CD4-positive, alpha-beta T cell (primary cell): ENCODE results near the gene AMDHD1. TPM values are rescaled to one million over a fixed set of nuclear protein-coding genes. Genes with fewer than 3 reads are reported as not detected.

ENCODE experiments used
- ATAC-seq: fragments of 200-7000 bp; cut with Tn5 transposase; one replicate; pipeline ENCODE4 v1.10.0; 2022; ENCODE audit warnings: mild to moderate bottlenecking; ENCODE audit not compliant: poor library complexity
- CTCF ChIA-PET: fragments of 350-600 bp; sonication (Branson Sonifier 250); formaldehyde crosslinking; loops from one replicate; lab custom pipeline; 2021; ENCODE audit warnings: antibody characterized with exemption, inconsistent platforms; lab: Charles Lee
- POLR2A ChIA-PET: fragments of 350-600 bp; sonication (Branson Sonifier 250); formaldehyde crosslinking; loops from one replicate; lab custom pipeline; 2021; ENCODE audit warnings: antibody characterized with exemption, inconsistent platforms; lab: Charles Lee
- DNase-seq, 14 experiments: peaks; one replicate each; pipeline ENCODE4 v3.0.0-alpha.2; 2013 to 2020; ENCODE audit warnings: mixed read lengths in 2 of 14
- H3K27ac ChIP-seq, 2 donors: one replicate each; pipeline versions ENCODE4 v1.5.1 to v1.7.0; 2013; ENCODE audit warnings: low read length in 2 of 2, low read depth in 1 of 2, mild to moderate bottlenecking in 1 of 2
- H3K27me3 ChIP-seq, 2 experiments: 1 replicate in 1 of 2; 2 replicates in 1 of 2; pipeline versions ENCODE4 v1.6.1 to v1.7.0; 2013; ENCODE audit warnings: low read length in 2 of 2, control low read depth in 1 of 2, mild to moderate bottlenecking in 1 of 2, moderate library complexity in 1 of 2; ENCODE audit not compliant: insufficient read depth in 2 of 2, control insufficient read depth in 1 of 2
- H3K36me3 ChIP-seq: one replicate; pipeline ENCODE4 v1.6.1; 2013; ENCODE audit warnings: low read length, control low read depth; ENCODE audit not compliant: insufficient read depth
- H3K4me1 ChIP-seq: one replicate; pipeline ENCODE4 v1.6.1; 2013; ENCODE audit warnings: low read length, control low read depth; ENCODE audit not compliant: insufficient read depth
- H3K4me3 ChIP-seq: one replicate; pipeline ENCODE4 v1.5.1; 2013; ENCODE audit warnings: mild to moderate bottlenecking, low read length, moderate library complexity
- H3K9me3 ChIP-seq, 2 experiments: 1 replicate in 1 of 2; 2 replicates in 1 of 2; pipeline versions ENCODE4 v1.6.1 to v1.7.0; 2013; ENCODE audit warnings: low read length in 2 of 2, mild to moderate bottlenecking in 2 of 2, control low read depth in 1 of 2, moderate library complexity in 1 of 2; ENCODE audit not compliant: control insufficient read depth in 1 of 2, insufficient read depth in 1 of 2
- H3K27ac Mint-ChIP-seq: one replicate; pipeline ENCODE4 v1.8.0; 2020; ENCODE audit warnings: mixed read lengths
- H3K27me3 Mint-ChIP-seq: one replicate; pipeline ENCODE4 v1.8.0; 2021; ENCODE audit warnings: mixed read lengths
- H3K36me3 Mint-ChIP-seq: one replicate; pipeline ENCODE4 v1.8.0; 2021; ENCODE audit warnings: low read depth, mixed read lengths
- H3K4me1 Mint-ChIP-seq: one replicate; pipeline ENCODE4 v1.8.0; 2021; ENCODE audit warnings: low read depth, mixed read lengths
- H3K4me3 Mint-ChIP-seq: one replicate; pipeline ENCODE4 v1.8.0; 2020; ENCODE audit warnings: mild to moderate bottlenecking, mixed read lengths
- H3K9me3 Mint-ChIP-seq: one replicate; pipeline ENCODE4 v1.8.0; 2020; ENCODE audit warnings: mixed read lengths
- intact Hi-C, 2 experiments: fragments of 100-400 bp; cut with DNase I in 1 of 2; cut with micrococcal nuclease in 1 of 2; formaldehyde crosslinking; loops; one replicate each; pipeline versions ENCODE4 v1.15.1 to v1.9.0; 2023 to 2025; cut with DNase I, micrococcal nuclease
- total RNA-seq, 174 experiments: library from RNA in 2 of 174; stranded (reverse) in 2 of 174; gene quantifications; one replicate each; pipeline ENCODE4 v1.2.3 and lab custom pipeline; 2021 to 2026
- TF ChIP-seq, protein P1 (sequence below): fragments of 200-600 bp; IDR thresholded peaks from one replicate; pipeline ENCODE4 v1.8.0; 2022; ENCODE audit warnings: antibody characterized with exemption, mild to moderate bottlenecking

Gene AMDHD1
- total RNA-seq, 2 experiments from 2014 or later: 0.78 to 0.91 TPM

DNA sequence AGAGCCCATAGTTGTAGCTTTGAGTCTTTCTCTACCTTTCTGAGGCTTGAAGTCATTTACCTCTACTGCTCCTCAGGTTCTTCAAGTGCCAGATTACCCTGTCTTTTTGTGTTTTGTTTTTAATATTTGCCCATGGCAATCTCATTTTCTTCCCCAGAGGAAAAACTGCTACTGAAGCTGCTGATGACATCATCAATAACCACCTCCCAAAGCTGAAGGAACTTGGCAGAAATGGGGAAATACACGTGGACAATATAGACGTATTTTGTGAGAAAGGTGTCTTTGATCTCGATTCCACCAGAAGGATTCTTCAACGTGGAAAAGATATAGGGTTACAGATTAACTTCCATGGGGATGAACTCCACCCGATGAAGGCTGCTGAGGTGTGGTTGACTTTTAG lies 17.1 kb downstream of the AMDHD1 start:
- no peak for DNase-seq
- Histone ChIP-seq H3K4me1 (no peaks in the 10 kb centered on the region), H3K9me3 (no peaks in the 10 kb centered on the region), H3K27me3 (no peaks in the 10 kb centered on the region), H3K27ac (no peak overlapping the region), H3K4me3 (no peak overlapping the region), H3K36me3 (no peaks in the 10 kb centered on the region)
- ATAC-seq: no peak
- Mint-ChIP-seq H3K4me1 (no peaks in the 10 kb centered on the region), H3K36me3 (peaks cover 5% of the 10 kb centered on the region), H3K27ac (no peak overlapping the region), H3K4me3 (no peak overlapping the region), H3K9me3 (no peaks in the 10 kb centered on the region), H3K27me3 (no peaks in the 10 kb centered on the region)
- ChIA-PET CTCF (interaction anchor here (1.1 kb wide), 1 partner anchor 149 kb away, joined by 3 read pairs; no protein-coding TSS in a partner anchor), POLR2A (no interaction called here)
- intact Hi-C loops: no loop called here
- TF ChIP-seq, protein P1, sequence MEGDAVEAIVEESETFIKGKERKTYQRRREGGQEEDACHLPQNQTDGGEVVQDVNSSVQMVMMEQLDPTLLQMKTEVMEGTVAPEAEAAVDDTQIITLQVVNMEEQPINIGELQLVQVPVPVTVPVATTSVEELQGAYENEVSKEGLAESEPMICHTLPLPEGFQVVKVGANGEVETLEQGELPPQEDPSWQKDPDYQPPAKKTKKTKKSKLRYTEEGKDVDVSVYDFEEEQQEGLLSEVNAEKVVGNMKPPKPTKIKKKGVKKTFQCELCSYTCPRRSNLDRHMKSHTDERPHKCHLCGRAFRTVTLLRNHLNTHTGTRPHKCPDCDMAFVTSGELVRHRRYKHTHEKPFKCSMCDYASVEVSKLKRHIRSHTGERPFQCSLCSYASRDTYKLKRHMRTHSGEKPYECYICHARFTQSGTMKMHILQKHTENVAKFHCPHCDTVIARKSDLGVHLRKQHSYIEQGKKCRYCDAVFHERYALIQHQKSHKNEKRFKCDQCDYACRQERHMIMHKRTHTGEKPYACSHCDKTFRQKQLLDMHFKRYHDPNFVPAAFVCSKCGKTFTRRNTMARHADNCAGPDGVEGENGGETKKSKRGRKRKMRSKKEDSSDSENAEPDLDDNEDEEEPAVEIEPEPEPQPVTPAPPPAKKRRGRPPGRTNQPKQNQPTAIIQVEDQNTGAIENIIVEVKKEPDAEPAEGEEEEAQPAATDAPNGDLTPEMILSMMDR: no peak

DNA sequence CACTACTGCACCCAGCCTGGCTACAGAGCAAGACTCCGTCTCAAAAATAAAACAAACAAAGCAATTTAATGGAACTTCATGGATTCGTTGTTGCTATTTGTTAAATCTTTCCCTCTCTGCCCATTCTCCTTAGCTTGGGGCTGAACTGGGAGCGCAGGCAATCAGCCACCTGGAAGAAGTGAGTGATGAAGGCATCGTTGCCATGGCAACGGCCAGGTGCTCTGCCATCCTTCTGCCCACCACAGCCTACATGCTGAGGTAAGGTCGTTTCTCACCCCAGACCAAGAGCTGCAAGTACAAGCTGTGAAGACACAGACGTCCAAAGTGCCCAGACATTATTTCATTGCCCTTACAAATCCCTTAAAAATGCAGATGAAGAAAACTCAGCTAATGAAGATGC lies 19.1 kb downstream of the AMDHD1 start:
- POLR2A ChIA-PET: interaction anchor here (0.7 kb wide), 1 partner anchor 13 kb away, joined by 4 read pairs; no protein-coding TSS in a partner anchor
- H3K4me3 Mint-ChIP-seq: no peak overlapping the region
- Histone ChIP-seq H3K27me3 (no peaks in the 10 kb centered on the region), H3K27ac (no peak overlapping the region), H3K4me3 (no peak overlapping the region), H3K4me1 (no peaks in the 10 kb centered on the region), H3K9me3 (no peaks in the 10 kb centered on the region), H3K36me3 (peaks cover 5% of the 10 kb centered on the region)
- TF ChIP-seq, protein P1: no peak
- peaks cover 16% of the 10 kb centered on the region for H3K36me3 Mint-ChIP-seq
- H3K27ac Mint-ChIP-seq: no peak overlapping the region
- no peaks in the 10 kb centered on the region for H3K4me1 Mint-ChIP-seq
- CTCF ChIA-PET: no interaction called here
- intact Hi-C loops: no loop called here
- no peaks in the 10 kb centered on the region for H3K27me3 Mint-ChIP-seq
- DNase-seq (no peak), ATAC-seq (no peak)
- H3K9me3 Mint-ChIP-seq: no peaks in the 10 kb centered on the region

DNA sequence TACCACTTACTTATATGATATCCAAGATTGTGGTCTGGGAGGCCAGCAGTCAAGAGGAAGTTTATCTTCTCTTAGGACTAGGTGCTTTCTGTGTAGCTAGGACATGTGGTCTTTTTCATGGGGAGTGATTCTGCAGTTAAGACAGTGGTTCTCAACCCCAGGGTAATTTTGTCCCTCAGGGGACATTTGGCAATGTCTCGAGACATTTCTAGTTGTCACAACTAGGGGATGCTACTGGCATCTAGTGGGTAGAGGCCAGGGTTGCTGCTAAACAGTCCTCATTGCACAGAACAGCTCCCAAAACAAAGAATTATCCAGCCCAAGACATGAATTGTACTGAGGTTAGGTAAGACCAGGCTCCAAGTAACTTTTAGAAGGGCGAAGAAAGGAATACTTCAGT lies 20.0 kb downstream of the AMDHD1 start:
- no peaks in the 10 kb centered on the region for H3K27me3 Mint-ChIP-seq
- H3K4me1 ChIP-seq: no peaks in the 10 kb centered on the region
- H3K4me1 Mint-ChIP-seq: no peaks in the 10 kb centered on the region
- TF ChIP-seq, protein P1: no peak
- peak in 1 of 14 experiments; percentile 7 for DNase-seq
- no peak overlapping the region for H3K27ac ChIP-seq
- H3K27ac Mint-ChIP-seq: no peak overlapping the region
- ChIA-PET CTCF (no interaction called here), POLR2A (interaction anchor here (0.7 kb wide), 1 partner anchor 13 kb away, joined by 4 read pairs; no protein-coding TSS in a partner anchor)
- H3K9me3 ChIP-seq: no peaks in the 10 kb centered on the region
- H3K4me3 Mint-ChIP-seq: no peak overlapping the region
- intact Hi-C loops: no loop called here
- ATAC-seq: no peak
- no peaks in the 10 kb centered on the region for H3K27me3 ChIP-seq
- H3K9me3 Mint-ChIP-seq: no peaks in the 10 kb centered on the region
- no peak overlapping the region for H3K4me3 ChIP-seq
- H3K36me3 Mint-ChIP-seq: peaks cover 19% of the 10 kb centered on the region
- H3K36me3 ChIP-seq: peaks cover 5% of the 10 kb centered on the region
